Bronchial epithelial cell (primary cell): ENCODE results near the gene PICALM. TPM values are rescaled to one million over a fixed set of nuclear protein-coding genes. Genes with fewer than 3 reads are reported as not detected.
"Not testable (repeated sequence)": the region's sequence is repeated elsewhere in the genome, so short reads cannot be mapped to it uniquely, and the experiment has no call there.

Experiments used
- DNase-seq: peaks from one replicate; pipeline ENCODE4 v3.0.0-alpha.2; 2010; ENCODE audit warnings: low read depth
- FAIRE-seq: peaks from 2 replicates; lab custom pipeline; 2011; peaks lifted over from hg19 to GRCh38; lab: Jason Lieb, UNC
- H3K27me3 ChIP-seq: 2 replicates; pipeline ENCODE4 v1.5.1; 2011; ENCODE audit warnings: low read length; ENCODE audit not compliant: control insufficient read depth, insufficient read depth
- H3K36me3 ChIP-seq: 2 replicates; pipeline ENCODE4 v1.5.1; 2011; ENCODE audit warnings: low read length; ENCODE audit not compliant: control insufficient read depth, insufficient read depth
- H3K4me3 ChIP-seq: 2 replicates; pipeline ENCODE4 v1.5.1; 2011; ENCODE audit warnings: mild to moderate bottlenecking, low read depth, low read length, control low read depth
- total RNA-seq: library from RNA; depleted of rRNA; stranded (reverse); fragments of >200 nt; gene quantifications from 2 replicates; pipeline ENCODE4 v1.2.1, GENCODE V29; 2014
- TF ChIP-seq, protein P1 (sequence below): IDR thresholded peaks from 2 replicates; pipeline ENCODE4 v1.5.1; 2011; ENCODE audit warnings: mild to moderate bottlenecking, moderate library complexity, low read length, control low read depth, inconsistent platforms; ENCODE audit not compliant: insufficient read depth, severe bottlenecking

The PICALM gene
- total RNA-seq, 1 donor from 2014 or later = 203 TPM

DNA sequence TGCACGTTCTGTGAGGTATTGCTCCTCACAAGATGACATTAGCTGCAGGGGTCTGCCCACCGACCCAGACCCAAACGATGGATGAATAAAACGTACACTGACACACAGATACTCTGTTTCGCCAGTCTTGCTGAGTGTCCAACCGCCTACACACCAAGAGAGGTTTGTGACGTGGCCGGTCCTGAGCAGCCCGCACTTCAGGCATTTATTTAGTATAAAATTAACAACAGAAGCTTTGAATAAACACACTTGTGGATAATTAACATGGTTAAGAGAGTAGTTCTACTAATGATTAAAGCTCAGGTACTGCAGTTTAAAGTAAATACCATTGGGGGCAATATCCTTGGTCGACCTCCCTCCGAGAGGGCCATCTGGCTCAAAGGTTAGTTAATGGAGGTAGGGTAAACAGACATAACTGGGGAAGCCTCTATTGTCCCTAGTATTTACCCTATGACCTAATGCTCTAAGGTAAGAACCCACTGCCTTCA, 138.0 kb downstream of the PICALM start:
- TF ChIP-seq, protein P1, sequence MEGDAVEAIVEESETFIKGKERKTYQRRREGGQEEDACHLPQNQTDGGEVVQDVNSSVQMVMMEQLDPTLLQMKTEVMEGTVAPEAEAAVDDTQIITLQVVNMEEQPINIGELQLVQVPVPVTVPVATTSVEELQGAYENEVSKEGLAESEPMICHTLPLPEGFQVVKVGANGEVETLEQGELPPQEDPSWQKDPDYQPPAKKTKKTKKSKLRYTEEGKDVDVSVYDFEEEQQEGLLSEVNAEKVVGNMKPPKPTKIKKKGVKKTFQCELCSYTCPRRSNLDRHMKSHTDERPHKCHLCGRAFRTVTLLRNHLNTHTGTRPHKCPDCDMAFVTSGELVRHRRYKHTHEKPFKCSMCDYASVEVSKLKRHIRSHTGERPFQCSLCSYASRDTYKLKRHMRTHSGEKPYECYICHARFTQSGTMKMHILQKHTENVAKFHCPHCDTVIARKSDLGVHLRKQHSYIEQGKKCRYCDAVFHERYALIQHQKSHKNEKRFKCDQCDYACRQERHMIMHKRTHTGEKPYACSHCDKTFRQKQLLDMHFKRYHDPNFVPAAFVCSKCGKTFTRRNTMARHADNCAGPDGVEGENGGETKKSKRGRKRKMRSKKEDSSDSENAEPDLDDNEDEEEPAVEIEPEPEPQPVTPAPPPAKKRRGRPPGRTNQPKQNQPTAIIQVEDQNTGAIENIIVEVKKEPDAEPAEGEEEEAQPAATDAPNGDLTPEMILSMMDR = no peak
- Histone ChIP-seq H3K27me3 (no peaks in the 10 kb centered on the region), H3K36me3 (no peaks in the 10 kb centered on the region), H3K4me3 (no peak overlapping the region)
- no peak for DNase-seq
- no peak for FAIRE-seq

DNA sequence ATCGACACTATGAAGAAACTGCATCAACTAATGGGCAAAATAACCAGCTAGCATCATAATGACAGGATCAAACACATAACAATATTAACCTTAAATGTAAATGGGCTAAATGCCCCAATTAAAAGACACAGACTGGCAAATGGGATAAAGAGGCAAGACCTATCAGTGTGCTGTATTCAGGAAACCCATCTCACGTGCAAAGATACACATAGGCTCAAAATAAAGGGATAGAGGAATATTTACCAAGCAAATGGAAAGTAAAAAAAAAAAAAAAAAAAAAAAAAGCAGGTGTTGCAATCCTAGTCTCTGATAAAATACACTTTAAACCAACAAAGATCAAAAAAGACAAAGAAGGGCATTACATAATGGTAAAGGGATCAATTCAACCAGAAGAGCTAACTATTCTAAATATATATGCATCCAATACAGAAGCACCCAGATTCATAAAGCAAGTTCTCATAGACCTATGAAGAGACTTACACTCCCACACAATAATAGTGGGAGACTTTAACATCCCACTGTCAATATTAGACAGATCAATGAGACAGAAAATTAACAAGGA, 142.2 kb downstream of the PICALM start:
- H3K36me3 ChIP-seq, H3K27me3 ChIP-seq, DNase-seq, FAIRE-seq, H3K4me3 ChIP-seq: not testable (repeated sequence)

DNA sequence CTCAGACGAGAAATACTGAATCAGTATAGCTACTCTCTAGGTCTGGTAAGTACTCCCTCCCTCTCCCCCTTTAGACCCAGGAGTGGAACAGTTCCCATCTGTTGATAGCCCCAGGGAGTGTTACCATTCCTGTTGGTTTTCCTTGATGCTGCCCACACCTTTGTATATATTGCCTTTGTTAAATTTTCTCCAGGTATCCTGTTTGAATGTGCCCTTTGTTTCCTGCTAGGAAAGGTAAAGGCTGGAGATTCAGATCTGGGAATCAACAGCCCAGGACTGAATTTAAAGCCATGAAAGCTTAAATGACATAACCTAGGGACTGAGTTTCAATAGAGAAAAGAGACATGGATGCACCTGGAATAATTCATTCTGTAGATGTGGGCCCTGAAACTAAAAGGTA, 145.4 kb downstream of the PICALM start:
- TF ChIP-seq, protein P1 = no peak
- no peak for FAIRE-seq

DNA sequence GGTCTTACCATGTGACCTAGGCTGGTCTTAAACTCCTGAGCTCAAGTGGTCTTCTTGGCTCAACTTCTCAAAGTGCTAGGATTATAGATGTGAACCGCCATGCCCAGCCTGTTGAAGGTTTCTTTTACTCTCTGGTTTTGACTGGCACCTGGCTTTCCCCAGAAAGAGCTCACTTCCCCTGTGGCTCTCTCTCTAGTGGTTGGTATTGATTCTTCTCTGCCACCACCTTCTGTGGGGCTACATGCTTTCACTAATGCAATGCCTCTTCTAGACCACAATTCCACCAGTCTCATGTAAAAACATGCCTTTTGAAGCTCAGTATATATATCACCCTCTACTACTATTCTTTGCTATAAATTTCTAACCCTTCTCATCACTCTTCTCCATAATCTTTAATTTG, 146.5 kb downstream of the PICALM start:
- no peaks in the 10 kb centered on the region for H3K27me3 ChIP-seq
- FAIRE-seq (no peak), DNase-seq (no peak)
- TF ChIP-seq, protein P1 = no peak
- no peaks in the 10 kb centered on the region for H3K36me3 ChIP-seq
- no peak overlapping the region for H3K4me3 ChIP-seq

More for the DNA sequence above, 145.4 kb downstream of the PICALM start:
- Histone ChIP-seq H3K36me3 (no peaks in the 10 kb centered on the region), H3K4me3 (no peak overlapping the region), H3K27me3 (no peaks in the 10 kb centered on the region)
- no peak for DNase-seq

DNA sequence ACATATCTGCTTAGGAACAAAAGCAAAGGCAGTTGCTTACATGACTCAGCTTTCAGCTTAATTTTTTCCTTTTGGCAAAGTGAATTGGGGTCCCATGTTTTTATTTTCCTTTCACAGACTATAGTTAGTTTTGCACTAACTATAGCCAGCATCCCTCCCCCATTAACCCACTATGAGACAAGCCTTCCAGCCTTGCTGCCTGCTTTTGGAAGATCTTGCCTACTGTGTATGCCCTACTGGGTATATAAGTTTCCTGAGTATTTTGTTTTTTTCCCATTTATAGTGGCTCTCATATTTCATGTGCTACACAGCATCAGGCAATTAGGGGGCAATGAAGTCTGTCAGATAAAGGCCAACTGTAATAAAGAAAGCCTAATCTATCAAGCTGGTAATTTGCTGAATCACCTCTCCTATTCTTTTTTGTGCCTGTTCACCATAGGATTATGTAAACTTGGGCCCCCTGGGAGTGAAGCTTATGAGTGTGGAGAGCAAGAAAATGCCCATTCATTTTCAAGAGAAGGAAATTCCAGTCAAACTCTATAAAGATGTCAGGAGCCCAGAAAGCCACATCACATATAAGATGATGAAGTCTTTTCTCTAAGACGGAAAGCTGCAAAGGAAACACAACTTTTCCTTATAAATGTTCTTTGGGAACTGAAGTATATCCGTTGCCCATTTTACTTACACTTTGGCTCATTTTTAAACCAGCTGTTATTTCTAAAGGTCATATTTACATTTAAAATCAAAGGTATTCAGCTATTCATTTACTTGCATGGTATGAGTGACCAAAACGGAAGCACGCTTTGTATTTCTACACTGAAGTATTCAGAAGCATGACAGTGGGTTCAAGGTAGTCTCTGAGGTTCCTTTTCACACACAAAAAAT, 149.7 kb downstream of the PICALM start:
- Histone ChIP-seq H3K4me3 (no peak overlapping the region), H3K36me3 (no peaks in the 10 kb centered on the region), H3K27me3 (no peaks in the 10 kb centered on the region)
- DNase-seq = no peak
- no peak for FAIRE-seq
- TF ChIP-seq, protein P1 = no peak

DNA sequence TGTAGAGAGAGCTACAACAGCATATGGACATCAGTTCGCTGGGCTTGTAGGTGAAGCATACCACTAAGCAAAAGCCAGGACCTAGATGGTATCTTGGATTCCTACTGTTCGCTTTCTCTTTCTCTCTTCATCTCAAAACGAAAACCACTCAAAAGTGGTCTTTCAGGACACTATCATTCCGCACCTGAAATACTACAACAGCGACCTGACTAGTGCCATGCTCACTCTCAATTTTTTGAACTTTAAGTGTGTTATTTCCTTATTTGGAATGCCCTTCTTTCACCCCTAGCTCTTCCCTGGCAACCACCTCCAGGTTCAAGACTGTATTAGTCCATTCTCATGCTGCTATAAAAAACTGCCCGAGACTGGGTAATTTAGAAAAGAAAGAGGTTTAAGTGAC, 154.5 kb downstream of the PICALM start:
- DNase-seq (no peak), FAIRE-seq (no peak)
- no peaks in the 10 kb centered on the region for H3K36me3 ChIP-seq
- no peak overlapping the region for H3K4me3 ChIP-seq
- no peaks in the 10 kb centered on the region for H3K27me3 ChIP-seq
- TF ChIP-seq, protein P1 = no peak
